Measurements from ENCODE around the gene MTHFS.

The MTHFS gene

DNA sequence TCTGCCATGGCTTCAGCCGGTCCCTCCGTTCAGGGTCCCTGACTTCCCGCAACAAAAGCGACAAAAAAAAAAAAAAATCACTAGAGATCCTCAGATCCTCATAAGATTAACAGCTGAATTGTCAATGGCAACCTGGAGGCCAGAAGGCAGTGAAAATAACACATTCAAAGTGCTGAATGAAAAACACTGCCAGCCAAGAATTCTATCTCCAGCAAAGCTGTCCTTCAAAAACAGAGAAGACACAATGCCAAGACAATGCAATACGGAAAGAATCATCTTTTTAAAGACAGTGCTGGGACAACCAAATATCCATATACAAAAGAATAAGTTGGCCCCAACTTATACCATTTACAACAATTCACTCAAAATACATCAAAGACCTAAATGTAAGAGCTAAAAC, 21.6 kb downstream of the MTHFS start:
- DNase-seq (ENCODE audit: low spot score), result no peak

DNA sequence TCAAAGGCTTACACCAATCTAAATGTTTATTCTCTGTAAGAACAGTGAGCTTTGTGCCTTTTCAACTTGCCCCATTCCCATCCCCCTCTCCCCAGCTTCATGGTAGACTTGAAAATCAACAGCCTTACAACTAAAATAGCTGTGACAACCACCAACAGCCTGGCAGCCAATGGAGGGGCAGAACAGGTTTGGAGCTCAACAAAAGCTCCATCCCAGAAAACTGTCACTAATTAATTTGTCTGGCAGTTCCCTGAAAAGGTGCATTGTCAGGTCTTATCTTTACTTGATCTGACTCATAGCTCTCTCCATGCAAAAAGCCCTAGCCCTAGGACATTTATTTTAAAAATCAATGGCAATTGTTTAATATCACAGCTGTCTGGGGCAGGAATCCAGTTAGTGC, 22.6 kb downstream of the MTHFS start:
- DNase-seq (ENCODE audit: low spot score), result no peak

DNA sequence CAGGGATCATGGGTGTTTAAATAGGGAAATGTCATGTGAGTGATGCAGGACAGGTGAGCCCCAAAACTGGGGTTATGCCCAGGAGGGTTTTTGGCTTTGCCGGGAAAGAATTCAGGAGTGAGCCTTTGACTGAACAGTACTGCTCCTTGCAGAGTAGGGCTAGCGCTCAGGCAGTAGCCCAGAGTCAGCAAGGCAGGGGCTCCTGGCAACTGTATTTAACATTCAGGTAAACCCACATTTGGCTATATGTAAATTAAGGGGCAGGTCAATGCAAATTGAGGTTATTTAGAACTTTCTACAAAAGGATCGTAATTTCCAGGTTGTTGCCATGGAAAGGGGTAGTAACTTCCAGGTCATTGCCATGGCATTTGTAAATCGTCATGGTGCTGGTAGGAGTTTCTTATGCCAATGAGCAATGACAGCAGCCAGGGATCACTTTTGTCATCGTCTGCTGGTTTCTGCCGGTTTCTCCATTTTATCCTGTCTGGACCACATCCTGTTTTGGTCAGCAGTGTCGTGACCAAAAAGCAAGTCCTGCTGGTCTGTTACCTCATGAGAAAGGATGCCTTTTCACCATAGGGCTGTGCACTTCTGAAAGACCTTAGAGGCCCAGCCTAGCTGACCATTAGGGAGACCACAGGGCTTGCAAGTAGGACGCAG, 24.3 kb downstream of the MTHFS start:
- DNase-seq (ENCODE audit: low spot score), result no peak

DNA sequence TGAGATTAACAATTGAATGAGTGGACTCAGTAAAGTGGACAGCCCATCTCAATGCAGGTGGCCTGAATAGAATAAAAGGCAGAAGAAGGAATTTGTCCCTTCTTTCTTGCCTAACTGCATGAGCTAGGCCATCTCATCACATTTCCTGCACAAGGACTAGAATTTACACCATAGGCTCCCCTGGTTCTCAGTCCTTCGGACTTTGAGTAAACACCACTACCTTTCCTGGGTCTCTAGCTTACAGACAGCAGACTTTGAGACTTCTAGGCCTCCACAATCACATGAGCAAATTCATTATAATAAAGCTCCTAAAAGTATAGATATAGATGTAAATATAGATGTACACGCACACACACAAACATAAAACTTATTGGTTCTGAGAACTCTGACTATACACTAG, 28.3 kb downstream of the MTHFS start:
- no peak for DNase-seq (ENCODE audit: low spot score)

DNA sequence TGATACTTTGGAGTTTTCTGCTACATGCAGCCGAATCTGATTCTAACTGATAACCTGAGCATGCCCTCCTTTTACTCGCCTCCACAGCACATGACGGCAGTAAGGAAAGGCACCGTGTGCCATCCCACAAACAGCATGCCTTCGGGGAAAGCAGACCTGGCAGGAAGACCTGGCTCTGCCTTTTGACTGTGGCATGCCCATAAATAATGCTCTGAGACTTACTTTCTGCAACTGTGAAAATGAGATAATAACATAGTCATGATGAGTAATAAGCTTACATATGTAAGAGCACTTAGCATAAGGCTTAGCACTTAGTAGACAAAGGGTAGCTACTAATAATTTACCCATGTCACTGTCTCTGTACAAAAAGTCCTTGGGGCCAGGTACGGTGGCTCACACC, 32.9 kb downstream of the MTHFS start:
- DNase-seq (ENCODE audit: low spot score), result no peak

DNA sequence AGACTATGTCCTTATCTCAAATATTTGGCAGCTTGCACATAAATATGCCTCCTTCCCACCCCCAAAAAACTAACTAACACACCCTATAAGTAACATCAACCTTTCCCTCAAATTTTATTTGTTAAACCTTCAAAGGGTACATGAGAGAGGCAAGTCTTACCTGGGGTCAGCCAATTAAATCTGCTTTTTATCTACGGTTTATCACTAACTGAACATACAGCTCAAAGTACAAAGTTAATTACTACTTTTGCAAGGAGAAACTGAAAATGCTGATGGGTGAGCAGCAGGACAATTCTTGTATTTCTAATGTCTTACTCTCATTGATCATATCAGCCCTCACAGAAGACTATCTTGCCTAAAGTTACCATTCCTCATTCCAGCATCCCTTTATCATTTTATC, 34.6 kb downstream of the MTHFS start:
- DNase-seq (ENCODE audit: low spot score), result no peak

DNA sequence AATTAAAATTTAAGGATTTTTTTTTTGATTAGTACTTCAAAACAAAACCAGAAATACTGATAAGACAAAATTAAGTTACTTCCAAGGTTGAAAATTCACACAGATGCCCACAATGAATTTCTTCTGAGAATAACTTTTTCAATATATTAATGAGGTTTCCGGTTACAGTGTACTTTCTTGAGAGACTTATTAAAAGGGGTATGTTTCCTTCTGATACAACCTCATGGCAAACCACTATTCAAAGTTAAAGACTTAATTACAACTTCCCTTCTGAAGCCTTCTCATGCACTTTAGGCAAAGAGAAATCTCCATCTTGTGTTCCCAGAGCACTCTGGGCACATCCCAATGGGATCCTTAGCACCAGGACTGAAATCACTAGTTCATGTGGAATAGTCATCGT, 36.2 kb downstream of the MTHFS start:
- DNase-seq (ENCODE audit: low spot score), result no peak

DNA sequence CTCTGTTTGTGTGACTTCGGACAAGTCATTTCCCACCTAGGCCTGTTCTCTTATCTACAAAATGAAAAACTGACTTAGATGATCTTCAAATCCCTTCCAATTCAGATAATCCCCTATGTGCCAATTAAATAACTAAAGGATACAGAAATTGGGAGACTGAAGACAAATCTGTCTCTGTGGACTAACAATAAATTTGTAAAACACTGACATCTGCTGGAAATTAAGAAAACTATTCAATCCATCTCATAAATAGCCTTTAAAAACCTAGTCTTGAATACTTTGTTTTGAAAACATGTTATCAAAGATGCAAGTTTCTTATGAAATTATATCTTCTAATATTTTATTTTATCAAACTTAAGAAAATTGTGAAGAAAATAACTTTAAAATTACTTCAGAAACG, 38.3 kb downstream of the MTHFS start:
- peak; percentile 4 for DNase-seq (ENCODE audit: low spot score)

DNA sequence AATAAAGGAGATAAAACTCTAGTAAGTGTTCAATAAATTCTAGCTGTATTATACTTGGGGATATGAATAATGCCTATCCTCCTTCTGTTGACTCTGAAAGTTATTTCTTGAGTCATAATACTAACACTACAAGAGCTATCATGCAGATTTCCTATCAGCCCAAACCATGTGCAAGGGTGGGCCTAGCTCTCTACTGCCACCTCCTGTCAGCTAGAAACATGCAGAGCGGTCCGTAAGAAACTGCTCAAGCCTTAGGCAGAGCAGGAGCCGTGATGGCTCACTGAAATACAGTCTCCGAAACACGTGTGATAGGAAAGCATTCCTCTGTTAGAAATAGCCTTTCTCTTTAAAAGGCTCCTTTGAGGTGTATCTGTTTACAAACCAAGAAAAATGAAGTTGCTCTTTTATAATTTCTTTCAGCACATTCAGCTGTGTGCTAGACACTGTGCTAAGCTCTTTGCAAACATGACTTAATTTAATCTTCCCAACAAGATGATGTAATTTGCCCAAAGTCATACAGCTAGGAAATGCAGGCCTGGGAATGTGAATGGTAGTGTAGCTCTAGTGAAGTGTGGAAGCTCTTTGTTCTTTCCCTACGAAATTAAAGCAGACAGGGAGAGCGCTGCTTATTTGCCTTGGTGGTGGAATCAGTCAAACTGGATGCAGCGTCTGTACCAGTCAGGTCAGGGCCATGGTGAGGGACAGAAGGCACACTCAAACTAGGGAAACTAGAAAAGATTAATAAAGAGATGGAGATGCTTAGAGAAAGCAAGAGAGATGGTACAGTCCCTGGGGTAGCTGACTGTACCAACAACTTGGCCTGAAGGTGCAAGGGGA, 43.1 kb downstream of the MTHFS start:
- peak; percentile 80 for DNase-seq (ENCODE audit: low spot score)

DNA sequence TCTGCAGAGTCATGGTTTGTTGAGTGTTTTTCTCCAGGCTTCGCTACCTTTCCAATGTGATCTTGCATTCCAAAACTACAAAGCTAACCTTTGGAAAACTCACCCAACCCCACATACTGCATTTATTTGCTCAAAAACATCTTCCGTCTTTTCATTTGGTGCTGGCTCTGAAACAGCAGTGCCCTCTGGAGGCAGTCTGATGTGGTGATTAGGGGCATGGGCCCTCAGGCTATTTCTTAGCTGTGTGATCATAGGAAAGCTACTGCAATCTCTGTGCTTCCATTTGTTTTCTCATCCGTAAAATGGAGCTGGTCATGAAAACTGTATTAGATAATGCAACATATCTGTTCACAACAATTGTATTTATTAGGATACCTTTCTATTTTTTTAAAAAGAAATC, 47.0 kb downstream of the MTHFS start:
- DNase-seq (ENCODE audit: low spot score), result peak; percentile 60

DNA sequence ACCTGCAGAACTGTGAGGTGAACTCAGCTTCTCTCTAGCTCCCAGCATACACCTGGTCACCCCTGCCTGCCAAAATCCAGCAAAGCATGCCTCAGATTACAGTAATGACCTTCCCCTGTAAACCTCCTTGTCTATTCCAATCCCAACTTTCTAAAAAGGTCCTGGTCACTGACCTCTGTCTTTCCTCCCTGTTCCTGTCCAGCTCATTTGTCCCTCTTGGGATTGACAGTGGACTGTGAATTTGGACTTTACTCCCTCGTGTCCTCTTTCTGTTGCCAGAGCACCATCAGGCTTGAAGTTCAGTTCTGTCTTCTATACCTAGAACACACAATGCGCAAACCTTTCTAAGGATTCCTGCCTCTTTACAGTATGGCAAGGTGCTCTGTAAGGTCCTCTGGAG, 50.3 kb downstream of the MTHFS start:
- no peak for DNase-seq (ENCODE audit: low spot score)

DNA sequence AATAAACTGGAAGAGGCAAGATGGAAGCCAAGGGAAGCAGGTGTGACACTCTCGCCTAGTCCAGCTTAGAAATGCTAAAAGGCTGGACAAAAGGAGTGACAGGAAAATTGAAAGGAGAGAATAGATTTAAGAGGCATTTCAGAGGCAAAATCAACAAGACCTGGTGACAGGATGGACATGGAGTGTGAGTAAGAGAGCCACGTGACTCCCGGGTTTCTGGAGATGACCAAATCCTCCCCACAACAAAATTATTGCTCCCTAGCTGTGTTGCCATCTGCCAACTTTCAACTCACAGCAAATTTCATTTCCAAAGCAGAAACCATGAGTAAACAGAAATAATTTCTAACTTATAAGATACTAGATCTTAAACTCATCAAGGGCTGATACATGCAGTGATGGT, 52.6 kb downstream of the MTHFS start:
- DNase-seq (ENCODE audit: low spot score), result no peak

DNA sequence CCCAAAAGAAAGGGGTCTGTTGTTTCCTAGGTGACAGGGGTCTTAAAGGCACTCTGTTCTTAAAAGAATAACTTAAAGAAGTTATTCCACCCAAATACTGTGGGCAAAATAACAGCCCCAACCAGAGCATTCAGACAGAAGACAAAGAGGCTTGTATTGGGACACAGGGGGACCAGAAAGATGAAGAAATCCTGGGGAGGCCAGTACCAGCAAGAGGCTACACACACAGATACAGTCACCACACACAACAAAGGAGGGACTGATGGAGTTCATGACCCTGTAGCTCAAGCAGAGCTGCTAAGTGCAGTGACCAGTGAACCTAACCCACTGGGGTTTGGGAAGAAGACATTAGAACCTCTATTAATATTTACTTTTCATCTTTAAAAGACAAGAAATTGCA, 59.0 kb downstream of the MTHFS start:
- DNase-seq (ENCODE audit: low spot score), result no peak

DNA sequence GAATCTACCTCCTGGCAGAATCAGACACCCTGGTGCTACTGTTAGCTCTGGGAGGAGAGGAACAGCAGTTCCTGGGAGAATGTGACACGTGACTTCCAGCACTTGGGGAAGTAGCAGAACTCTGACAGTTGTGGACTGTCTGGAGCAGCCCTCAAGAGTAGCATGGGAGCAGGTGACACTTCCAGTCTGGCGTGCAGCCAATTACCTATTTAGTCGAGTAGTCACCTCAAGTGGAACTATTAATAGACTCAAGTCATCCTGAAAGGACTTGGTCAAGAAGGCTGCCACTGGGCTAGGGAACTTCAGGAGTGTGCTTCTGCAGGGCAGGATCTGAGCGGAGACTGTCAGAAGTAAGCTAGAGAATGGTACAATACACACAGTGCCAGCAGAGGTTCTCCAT, 62.3 kb downstream of the MTHFS start:
- no peak for DNase-seq (ENCODE audit: low spot score)

DNA sequence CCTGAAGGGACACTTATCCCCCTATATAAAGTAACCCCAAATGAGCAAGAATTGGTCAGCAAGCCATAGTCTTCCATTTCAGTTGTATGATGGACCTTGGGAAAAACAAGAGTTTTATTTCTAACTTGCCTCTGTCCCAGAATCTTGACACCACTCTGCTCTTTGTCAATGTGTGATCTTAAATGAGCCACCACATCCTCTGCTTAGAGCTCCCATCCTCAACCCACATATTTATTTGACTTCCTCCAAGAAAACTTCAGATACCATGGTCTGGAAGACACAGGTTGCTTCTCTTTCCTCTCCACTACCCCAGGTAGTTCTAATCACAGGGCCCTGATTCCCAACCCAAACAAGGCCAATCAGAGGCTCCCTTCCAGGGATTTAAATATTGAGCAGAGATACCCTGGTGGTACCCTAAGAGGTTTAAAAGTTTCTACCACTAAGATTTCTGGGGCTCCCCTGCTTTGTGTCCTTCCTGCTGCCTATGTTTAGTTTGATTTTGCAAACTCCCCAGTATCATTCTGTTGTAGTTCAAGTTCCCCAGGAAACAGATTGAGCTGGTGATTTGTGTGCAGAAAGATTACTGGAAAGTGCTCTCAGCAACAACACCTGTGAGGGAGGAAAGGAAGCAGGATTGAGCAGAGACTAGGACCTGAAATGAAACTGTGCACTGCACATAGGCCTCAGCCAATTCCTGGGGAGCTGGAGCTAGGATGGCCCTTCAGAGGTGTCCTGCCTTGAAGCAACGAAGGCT, 64.3 kb downstream of the MTHFS start:
- DNase-seq (ENCODE audit: low spot score), result no peak

DNA sequence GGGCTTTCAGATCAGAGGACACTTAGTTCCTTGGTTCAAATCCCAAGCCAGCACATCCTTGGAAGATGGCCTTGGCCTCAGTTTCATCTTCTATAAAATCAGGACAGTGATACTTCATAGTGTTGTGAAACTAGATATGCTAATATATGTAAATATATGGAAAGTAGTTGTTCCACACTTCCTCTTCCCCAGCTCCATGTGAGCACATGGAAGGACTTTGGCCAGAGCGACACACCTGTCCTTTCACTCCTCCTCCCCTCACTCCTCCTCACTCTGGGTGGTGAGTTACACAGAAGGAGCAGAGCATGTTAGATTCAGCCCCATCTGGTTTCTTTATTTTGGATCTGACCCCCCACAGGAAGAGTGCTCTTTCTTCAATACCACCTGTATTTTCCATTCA, 65.2 kb downstream of the MTHFS start:
- no peak for DNase-seq (ENCODE audit: low spot score)

DNA sequence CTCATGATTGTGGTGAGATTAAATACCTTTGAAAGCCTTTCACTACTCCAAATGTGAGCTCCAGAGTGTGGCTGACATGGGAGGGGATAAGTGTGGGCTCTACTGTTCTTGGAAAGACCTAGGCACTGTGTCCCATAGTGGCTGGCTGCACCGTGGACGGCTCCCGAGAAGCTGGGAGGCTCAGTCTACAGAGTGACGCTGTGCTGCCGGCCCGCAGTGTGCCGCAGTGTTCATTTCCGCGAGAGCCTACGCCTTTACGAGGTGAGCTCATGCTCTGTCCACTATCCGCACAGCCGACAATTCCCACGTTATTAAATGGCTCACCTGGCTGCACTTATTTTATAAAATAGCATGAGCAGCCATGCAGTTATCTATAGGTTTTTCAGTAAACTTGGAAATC, 66.9 kb downstream of the MTHFS start:
- no peak for DNase-seq (ENCODE audit: low spot score)

DNA sequence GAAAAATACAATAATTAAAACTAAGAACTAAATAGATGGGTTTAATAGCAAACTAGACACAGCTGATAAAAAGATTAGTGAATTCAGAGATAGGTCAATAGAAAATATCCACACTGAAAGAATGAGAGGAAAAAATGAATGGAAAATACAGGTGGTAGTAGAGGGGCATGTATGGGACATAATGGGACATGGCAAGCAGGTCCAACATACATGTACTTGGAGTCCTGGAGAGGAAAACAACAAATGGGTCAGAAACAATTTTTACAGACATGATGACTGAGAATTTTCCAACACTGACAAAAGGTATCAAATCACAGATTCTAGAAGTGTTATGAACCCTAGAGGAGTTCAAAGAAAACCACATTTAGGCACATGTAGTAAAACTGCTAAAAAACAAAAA, 68.4 kb downstream of the MTHFS start:
- no peak for DNase-seq (ENCODE audit: low spot score)

DNA sequence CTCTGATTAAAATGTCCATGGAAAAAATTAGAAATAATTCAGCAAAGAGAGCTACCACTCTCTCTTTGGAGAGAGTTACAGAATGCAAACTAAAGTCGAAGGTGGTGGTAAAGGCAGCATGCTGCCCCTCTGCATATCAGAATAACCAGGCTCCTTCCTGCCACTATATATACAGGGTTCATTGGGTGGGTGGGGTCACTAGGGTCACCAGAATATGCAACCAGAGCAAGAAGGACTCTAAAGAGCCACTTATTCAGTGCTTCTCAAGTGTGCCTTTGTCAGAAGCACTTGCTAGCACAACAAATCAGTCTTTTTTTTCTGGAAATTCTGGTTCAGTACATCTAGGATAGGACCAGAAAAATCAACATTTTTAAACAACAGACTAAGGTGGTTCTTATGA, 70.0 kb downstream of the MTHFS start:
- DNase-seq (ENCODE audit: low spot score), result no peak

DNA sequence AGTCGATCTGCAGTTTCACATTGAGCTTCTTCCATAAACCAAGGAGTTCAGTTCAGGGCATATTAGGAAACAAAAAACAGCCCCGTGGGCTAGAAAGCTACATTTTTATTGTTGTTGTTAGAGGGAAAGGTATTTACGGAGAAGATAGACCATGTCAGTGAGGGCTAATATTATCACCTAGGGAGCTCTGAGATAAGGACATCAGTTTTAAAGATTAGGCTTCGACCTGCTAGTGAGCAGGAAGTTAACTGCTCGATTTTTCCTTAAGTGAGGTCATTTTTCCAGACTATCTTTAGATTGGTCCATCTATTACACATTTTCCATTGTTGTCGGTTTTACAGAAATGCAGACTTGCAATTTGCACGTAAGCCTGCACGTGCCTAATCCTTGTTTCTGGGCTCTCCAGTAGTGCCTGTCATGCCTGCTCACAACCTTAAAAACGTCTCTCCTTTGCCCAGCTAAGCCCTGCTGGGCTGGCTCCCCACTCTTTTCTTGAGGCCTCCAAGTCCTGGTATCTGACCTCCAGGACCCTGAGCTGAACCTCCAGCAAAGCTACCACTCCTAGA, 72.6 kb downstream of the MTHFS start:
- no peak for DNase-seq (ENCODE audit: low spot score)

DNA sequence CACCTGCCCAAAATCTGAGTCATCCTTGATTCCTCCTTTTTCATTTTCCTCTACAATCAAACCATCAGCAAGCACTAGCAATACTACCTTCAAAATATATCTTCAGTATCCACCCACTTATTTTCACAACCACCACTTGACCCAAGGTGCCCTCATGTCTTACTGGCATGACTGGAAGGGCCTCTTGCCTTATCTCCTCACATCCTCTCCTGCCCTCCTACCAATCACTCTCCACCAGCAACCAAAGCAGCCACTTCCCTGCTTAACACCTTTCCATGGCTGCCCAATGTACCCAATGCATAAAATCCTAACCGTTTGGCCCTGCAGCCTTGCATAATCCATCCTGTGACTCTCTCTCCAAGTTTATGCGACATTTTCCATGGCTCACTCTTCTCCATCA, 76.0 kb downstream of the MTHFS start:
- DNase-seq (ENCODE audit: low spot score), result no peak

DNA sequence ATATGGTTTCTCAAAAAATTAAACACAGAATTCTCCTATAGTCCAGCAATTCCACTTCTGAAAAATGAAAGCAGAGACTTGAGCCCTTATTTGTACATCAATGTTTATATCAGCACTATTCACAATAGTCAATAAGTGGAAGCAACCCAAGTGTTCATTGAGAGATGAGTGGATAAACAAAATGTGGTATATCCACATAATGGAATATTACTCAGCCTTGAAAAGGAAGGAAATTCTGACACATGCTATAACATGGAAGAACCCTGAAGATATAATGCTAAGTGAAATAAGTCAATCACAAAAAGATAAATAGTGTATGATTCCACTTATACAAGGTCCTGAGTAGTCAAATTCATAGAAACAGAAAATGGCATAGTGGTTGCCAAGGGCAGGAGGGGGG, 76.6 kb downstream of the MTHFS start:
- no peak for DNase-seq (ENCODE audit: low spot score)

DNA sequence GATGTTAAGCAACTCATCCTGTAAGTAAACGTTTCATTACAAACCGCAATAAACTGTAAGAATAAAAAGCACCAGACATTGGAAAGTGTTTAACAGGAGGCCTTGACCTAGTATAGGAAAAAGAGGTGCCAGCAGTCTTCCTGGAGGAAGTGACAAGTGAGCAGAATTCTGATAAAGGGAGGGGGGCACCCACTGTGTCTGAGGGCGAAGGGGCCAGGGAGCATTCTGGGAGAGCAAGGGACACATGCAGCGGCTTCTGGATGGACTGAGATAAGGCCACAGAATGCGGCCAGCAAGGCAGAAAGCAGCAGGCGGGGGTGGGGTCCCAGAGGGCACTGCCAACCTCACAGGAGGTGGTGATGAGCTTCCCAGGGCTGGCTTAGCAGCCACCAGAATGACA, 80.2 kb downstream of the MTHFS start:
- DNase-seq (ENCODE audit: low spot score), result no peak

Measured in AG08395 (cell line).